CD4-positive, alpha-beta T cell treated with Interleukin-6 at 100 ng/mL for 8 hours (primary cell): ENCODE measurements around the gene PRSS38.

ENCODE experiments used
- DNase-seq: peaks from one replicate; pipeline ENCODE4 v3.0.0-alpha.2; 2020; ENCODE audit warnings: mixed read lengths, low spot score

Gene PRSS38

GRCh38 chr1:227815468-227816409, at the start of gene PRSS38:
Gene PRSS38, plus strand, starts transcription at chr1:227815675. Its CDS starts 42 bp downstream, at chr1:227815717.
- DNase-seq, result no peak

- DNase-seq, result peak; percentile 86
Measured at GRCh38 chr1:227766015-227766634, 49.4 kb upstream of the PRSS38 start.

GRCh38 chr1:227766653-227767277, 48.7 kb upstream of the PRSS38 start:
- DNase-seq, result no peak

DNA sequence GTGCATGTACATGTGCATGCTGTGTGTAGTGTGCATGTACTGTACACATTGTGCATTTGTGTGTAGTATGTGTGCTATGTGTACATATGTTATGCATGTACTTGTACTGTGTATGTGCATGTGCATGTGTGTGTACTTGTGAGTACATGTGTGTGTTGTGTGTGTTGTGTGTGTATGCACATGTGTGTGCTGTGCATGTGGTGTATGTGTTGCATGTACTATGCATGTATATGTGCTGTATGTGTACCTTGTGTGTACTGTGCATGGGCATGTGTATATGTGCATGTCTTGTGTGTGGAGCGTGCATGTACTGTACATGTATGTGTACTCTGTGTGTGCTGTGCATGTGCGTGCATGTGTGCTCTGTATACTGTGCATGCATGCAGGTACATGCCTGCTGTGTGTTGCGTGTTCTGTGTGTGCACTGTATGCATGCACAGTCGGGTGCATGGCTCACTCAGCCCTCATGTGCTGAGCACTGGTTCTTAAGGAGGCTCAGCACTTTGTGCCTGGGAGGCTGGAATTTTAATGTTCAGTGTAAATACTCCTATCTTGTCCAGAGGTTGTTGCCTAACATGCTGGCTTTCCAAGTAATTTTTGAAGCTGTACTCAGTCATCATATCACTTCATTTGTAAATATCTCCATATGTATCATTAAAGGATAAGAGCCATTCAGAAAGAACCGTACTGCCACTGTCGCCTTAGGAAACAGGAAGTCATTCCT, 47.9 kb upstream of the PRSS38 start:
- no peak for DNase-seq

GRCh38 chr1:227768125-227768439, 47.4 kb upstream of the PRSS38 start:
- DNase-seq, result no peak

DNA sequence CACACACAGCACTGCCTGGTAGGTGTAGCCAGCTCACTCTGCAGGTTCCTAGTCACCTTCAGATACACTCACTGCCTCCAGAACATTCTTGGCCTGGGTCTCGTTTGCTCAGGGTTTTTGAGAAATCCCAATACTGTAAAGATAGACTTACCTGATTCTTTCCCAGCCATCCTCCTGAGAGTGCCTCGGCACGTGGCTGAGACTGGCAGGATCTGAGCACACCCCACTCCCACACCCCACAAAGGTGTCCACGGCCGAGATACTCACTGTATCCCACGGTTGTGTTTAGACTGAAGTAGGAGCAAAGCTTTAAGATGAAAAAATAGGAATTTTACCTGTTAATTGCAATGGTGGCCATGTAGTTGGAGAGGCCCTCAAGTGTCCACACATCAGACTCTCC, 46.8 kb upstream of the PRSS38 start:
- DNase-seq, result no peak

GRCh38 chr1:227769047-227769935, 46.2 kb upstream of the PRSS38 start:
- DNase-seq, result no peak

GRCh38 chr1:227769936-227770494, 45.5 kb upstream of the PRSS38 start:
- no peak for DNase-seq

GRCh38 chr1:227770812-227771211, 44.7 kb upstream of the PRSS38 start:
- no peak for DNase-seq

DNA sequence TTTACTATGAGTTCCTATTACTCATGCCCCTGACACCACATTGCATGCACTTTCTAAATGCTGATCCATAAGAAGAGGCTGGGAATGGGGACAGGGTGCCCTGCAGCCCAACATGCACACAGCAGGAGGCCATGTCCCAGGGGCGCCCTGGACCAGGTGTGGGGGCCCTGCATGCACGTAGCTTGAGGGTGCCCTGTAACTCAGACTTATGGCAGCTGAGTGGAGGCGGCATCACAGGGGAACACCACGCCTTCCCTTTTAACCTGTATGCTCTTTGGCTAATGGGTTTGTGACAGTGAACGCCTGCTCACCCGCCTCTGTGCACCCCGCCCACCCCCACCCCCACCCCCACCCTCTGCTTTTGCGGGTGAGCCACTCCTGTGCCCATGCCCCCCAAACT, 44.1 kb upstream of the PRSS38 start:
- DNase-seq, result no peak

- no peak for DNase-seq
Measured at GRCh38 chr1:227771771-227772170, 43.7 kb upstream of the PRSS38 start.

- DNase-seq, result no peak
Measured at GRCh38 chr1:227773558-227773957, 41.9 kb upstream of the PRSS38 start.

- no peak for DNase-seq
Measured at GRCh38 chr1:227774051-227774731, 41.3 kb upstream of the PRSS38 start.

DNA sequence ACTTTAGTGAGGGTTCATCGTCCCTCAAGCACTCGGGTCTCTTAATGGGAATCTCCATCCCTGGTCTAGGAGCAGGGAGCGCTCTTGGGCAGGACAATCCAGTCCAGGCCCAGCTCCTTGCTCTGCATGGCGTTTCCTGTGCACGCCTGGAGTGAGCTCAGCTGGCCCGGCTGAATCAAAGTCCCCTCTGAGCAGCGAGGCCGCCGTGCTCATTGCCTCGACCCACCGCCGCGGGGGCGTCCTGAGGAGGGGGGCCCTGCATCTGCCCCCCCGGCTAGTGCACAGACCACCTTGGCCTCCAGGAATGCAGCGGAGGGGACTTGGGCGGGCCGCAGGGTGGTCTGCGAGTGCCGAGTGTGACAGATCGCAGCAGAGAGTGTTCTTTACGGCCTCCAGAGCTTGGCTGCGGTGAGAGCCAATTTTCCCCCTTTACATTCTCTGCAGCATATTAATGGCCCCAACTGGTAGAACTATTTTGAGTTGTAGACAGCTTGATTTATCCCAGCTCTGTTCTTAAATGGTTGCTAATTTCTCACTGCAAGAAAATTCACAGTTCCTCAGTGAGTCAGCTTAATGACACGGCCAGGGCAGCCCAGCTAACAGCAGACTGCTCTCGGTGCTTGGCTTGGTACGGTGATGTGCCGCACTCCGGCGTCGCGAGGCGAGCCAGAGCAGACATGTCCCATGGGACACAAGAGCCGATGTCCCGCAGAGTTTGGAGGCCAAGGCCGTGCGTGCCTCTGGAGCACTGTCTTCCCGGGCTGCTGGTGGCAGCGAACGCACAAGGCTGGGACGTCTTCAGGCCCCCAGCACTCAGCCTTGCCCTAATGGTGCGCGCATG, 40.4 kb upstream of the PRSS38 start:
- no peak for DNase-seq

- no peak for DNase-seq
Measured at GRCh38 chr1:227775841-227776240, 39.6 kb upstream of the PRSS38 start.

GRCh38 chr1:227776331-227776771, 39.1 kb upstream of the PRSS38 start:
- no peak for DNase-seq

GRCh38 chr1:227777156-227777555, 38.3 kb upstream of the PRSS38 start:
- DNase-seq, result no peak

DNA sequence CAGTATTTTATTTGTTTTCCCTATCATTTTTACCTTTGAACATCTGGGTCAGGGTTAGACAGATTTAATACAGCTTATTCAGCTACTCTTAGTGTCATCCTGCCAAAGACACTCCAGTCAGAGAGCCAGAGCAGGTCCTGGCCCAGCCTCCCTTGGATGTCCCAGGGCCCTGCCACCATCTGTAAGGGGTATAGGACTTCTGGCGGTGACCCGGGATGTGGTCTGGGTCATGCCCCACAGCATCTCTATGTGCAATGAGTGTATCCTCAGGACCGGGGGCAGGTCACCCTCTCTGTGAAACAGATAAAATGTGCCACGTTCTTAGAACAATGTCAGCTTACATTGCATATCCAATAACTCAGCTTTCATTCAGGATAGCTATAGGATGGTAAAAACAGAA, 37.8 kb upstream of the PRSS38 start:
- DNase-seq, result no peak

GRCh38 chr1:227778401-227778947, 37.0 kb upstream of the PRSS38 start:
- no peak for DNase-seq
